Neural progenitor cell (in vitro differentiated cells): ENCODE data around the gene MAN1A1. TPM values are rescaled to one million over a fixed set of nuclear protein-coding genes. Genes with fewer than 3 reads are reported as not detected.

Experiments used
- DNase-seq: peaks from one replicate; pipeline ENCODE4 v3.0.0-alpha.2; 2016; ENCODE audit warnings: low spot score
- H2AFZ ChIP-seq: fragments of 200-600 bp; sonication (generic); replicated peaks from 2 replicates; pipeline ENCODE4 v1.6.1; 2016; ENCODE audit warnings: antibody characterized with exemption
- H3F3A ChIP-seq: fragments of 200-600 bp; sonication (generic); 2 replicates; pipeline ENCODE4 v1.6.1; 2016; ENCODE audit warnings: antibody characterized with exemption, low read depth
- H3K27ac ChIP-seq: fragments of 200-600 bp; sonication (generic); 2 replicates; pipeline ENCODE4 v1.5.1; 2016; ENCODE audit warnings: mild to moderate bottlenecking
- H3K27me3 ChIP-seq: fragments of 200-600 bp; sonication (generic); 2 replicates; pipeline ENCODE4 v1.6.1; 2016; ENCODE audit warnings: mild to moderate bottlenecking, moderate library complexity
- H3K36me3 ChIP-seq: fragments of 200-600 bp; sonication (generic); 2 replicates; pipeline ENCODE4 v1.5.1; 2016
- H3K4me1 ChIP-seq: fragments of 200-600 bp; sonication (generic); 2 replicates; pipeline ENCODE4 v1.6.1; 2016; ENCODE audit warnings: mixed run types
- H3K4me2 ChIP-seq: fragments of 200-600 bp; sonication (generic); 2 replicates; pipeline ENCODE4 v1.6.1; 2016
- H3K4me3 ChIP-seq: fragments of 200-600 bp; sonication (generic); 2 replicates; pipeline ENCODE4 v1.5.1; 2016
- H3K79me2 ChIP-seq: fragments of 200-600 bp; sonication (generic); 2 replicates; pipeline ENCODE4 v1.6.1; 2016; ENCODE audit warnings: low read depth
- H3K9ac ChIP-seq: fragments of 200-600 bp; sonication (generic); 2 replicates; pipeline ENCODE4 v1.6.1; 2016
- H3K9me3 ChIP-seq: fragments of 200-600 bp; sonication (generic); 2 replicates; pipeline ENCODE4 v1.5.1; 2016; ENCODE audit warnings: low read depth
- H4K20me1 ChIP-seq: fragments of 200-600 bp; sonication (generic); 2 replicates; pipeline ENCODE4 v1.6.1; 2016; ENCODE audit warnings: low read depth
- H3K27ac Mint-ChIP-seq: 3 replicates; pipeline ENCODE4 v1.8.0; 2021; ENCODE audit warnings: mixed read lengths
- H3K27me3 Mint-ChIP-seq: 2 replicates; pipeline ENCODE4 v1.8.0; 2022; ENCODE audit warnings: low read depth, mild to moderate bottlenecking, inconsistent platforms, moderate library complexity, mixed read lengths; ENCODE audit not compliant: insufficient read depth
- H3K36me3 Mint-ChIP-seq: 3 replicates; pipeline ENCODE4 v1.8.0; 2021; ENCODE audit warnings: mixed read lengths
- H3K4me1 Mint-ChIP-seq: 3 replicates; pipeline ENCODE4 v1.8.0; 2021; ENCODE audit warnings: mixed read lengths
- H3K4me3 Mint-ChIP-seq: 3 replicates; pipeline ENCODE4 v1.8.0; 2021; ENCODE audit warnings: mild to moderate bottlenecking, moderate library complexity, mixed read lengths
- H3K9me3 Mint-ChIP-seq: 3 replicates; pipeline ENCODE4 v1.8.0; 2020; ENCODE audit warnings: mixed read lengths
- EZH2 ChIP-seq: fragments of 200-600 bp; sonication (generic); IDR thresholded peaks from 2 replicates; pipeline ENCODE4 v1.6.1; 2017; ENCODE audit warnings: antibody characterized with exemption, mild to moderate bottlenecking, moderate library complexity
- EZH2phosphoT487 ChIP-seq: fragments of 200-600 bp; sonication (generic); IDR thresholded peaks from 2 replicates; pipeline ENCODE4 v1.6.1; 2017; ENCODE audit warnings: antibody characterized with exemption
- total RNA-seq: library from RNA; depleted of rRNA; stranded (reverse); fragments of >200 nt; gene quantifications from 2 replicates; pipeline ENCODE4 v1.2.3, GENCODE V29; 2015; ENCODE audit warnings: low replicate concordance
- TF ChIP-seq, protein P1 (sequence below): fragments of 200-600 bp; sonication (generic); IDR thresholded peaks from 2 replicates; pipeline ENCODE4 v1.5.1; 2017; ENCODE audit warnings: antibody characterized with exemption, mild to moderate bottlenecking

MAN1A1 gene
- total RNA-seq, 1 donor from 2014 or later, result 5.2 TPM

DNA sequence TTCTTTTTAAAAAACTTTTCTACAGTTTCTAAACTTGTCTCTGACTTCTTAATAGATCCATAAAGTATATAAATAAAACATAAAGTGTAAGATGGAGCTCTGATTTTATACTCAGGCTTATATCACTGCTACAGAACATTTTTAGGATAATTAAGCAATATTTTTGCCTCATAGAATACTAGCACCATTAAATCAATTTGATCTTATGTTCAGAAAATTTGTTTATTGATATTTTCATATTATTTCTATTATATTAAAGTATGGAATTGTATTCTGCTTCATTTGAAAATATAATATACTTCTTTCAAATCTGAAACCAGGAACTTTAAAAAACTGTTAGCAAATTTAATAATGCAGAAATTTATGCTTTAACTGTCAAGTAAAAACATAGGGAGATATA lies 106.5 kb downstream of the MAN1A1 start:
- peaks cover 6% of the 10 kb centered on the region for H3K4me1 ChIP-seq
- H3K27me3 ChIP-seq, result no peaks in the 10 kb centered on the region
- H3K36me3 Mint-ChIP-seq, result no peaks in the 10 kb centered on the region
- no peaks in the 10 kb centered on the region for H3K36me3 ChIP-seq
- no peaks in the 10 kb centered on the region for H3K9me3 Mint-ChIP-seq
- no peaks in the 10 kb centered on the region for H3K27me3 Mint-ChIP-seq
- no peak overlapping the region for H3K27ac ChIP-seq
- H3F3A ChIP-seq, result peaks cover 11% of the 10 kb centered on the region
- H3K4me3 ChIP-seq, result no peak overlapping the region
- H3K27ac Mint-ChIP-seq, result no peak overlapping the region
- no peak for DNase-seq
- no peak overlapping the region for H3K4me3 Mint-ChIP-seq
- H2AFZ ChIP-seq, result no peak overlapping the region
- H3K9ac ChIP-seq, result no peak overlapping the region
- TF ChIP-seq EZH2 (no peak), EZH2phosphoT487 (no peak)
- TF ChIP-seq, protein P1, sequence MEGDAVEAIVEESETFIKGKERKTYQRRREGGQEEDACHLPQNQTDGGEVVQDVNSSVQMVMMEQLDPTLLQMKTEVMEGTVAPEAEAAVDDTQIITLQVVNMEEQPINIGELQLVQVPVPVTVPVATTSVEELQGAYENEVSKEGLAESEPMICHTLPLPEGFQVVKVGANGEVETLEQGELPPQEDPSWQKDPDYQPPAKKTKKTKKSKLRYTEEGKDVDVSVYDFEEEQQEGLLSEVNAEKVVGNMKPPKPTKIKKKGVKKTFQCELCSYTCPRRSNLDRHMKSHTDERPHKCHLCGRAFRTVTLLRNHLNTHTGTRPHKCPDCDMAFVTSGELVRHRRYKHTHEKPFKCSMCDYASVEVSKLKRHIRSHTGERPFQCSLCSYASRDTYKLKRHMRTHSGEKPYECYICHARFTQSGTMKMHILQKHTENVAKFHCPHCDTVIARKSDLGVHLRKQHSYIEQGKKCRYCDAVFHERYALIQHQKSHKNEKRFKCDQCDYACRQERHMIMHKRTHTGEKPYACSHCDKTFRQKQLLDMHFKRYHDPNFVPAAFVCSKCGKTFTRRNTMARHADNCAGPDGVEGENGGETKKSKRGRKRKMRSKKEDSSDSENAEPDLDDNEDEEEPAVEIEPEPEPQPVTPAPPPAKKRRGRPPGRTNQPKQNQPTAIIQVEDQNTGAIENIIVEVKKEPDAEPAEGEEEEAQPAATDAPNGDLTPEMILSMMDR, result no peak
- H3K4me2 ChIP-seq, result no peak overlapping the region
- peaks cover 10% of the 10 kb centered on the region for H3K4me1 Mint-ChIP-seq
- H4K20me1 ChIP-seq, result no peaks in the 10 kb centered on the region
- no peaks in the 10 kb centered on the region for H3K79me2 ChIP-seq
- H3K9me3 ChIP-seq, result no peaks in the 10 kb centered on the region

DNA sequence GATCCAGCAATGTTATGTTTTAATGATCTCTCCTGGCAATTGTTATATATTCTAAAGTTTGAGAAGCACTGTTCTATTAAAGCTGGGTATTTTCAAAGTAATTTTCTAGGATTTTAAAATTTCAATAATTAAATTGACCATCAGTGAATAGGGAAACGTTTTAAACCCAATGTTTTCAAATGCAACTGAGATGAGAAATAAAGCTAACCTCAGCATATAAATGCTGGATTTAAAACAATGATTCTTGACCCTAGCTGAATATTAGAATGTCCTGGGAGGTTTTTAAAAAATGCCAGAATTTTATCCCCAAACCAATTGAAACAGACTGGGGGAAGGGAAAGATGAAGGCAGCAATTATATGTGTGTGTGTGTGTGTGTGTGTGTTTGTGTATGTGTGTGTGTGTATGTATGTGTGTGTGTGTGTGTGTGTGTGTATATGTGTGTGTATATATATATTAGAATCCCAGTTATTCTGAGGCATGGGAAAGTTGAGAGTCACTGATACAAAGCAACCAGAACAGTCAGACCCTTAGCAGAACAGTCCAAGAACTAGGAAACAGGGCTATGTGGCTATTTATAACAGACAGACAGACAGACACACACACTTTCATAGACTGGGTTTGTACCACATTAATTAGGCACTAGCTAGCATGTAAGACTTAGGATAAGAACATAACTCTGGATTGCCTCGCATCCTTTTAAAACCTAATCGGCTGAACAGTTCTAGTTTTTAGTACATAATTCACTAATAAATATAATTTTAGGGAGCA lies 107.8 kb downstream of the MAN1A1 start:
- H2AFZ ChIP-seq, result no peak overlapping the region
- peaks cover 6% of the 10 kb centered on the region for H3K4me1 ChIP-seq
- no peak for DNase-seq
- H3K4me1 Mint-ChIP-seq, result peaks cover 10% of the 10 kb centered on the region
- peaks cover 3% of the 10 kb centered on the region for H3K9me3 Mint-ChIP-seq
- H3K27me3 ChIP-seq, result no peaks in the 10 kb centered on the region
- no peak overlapping the region for H3K27ac Mint-ChIP-seq
- no peaks in the 10 kb centered on the region for H3K36me3 ChIP-seq
- no peaks in the 10 kb centered on the region for H3K27me3 Mint-ChIP-seq
- H3K27ac ChIP-seq, result no peak overlapping the region
- TF ChIP-seq, protein P1, result no peak
- TF ChIP-seq EZH2phosphoT487, result no peak
- TF ChIP-seq EZH2, result no peak
- H3K9ac ChIP-seq, result no peak overlapping the region
- no peak overlapping the region for H3K4me3 Mint-ChIP-seq
- H3F3A ChIP-seq, result peaks cover 11% of the 10 kb centered on the region
- H3K4me2 ChIP-seq, result no peak overlapping the region
- no peaks in the 10 kb centered on the region for H4K20me1 ChIP-seq
- H3K79me2 ChIP-seq, result no peaks in the 10 kb centered on the region
- no peaks in the 10 kb centered on the region for H3K9me3 ChIP-seq
- H3K4me3 ChIP-seq, result no peak overlapping the region
- H3K36me3 Mint-ChIP-seq, result no peaks in the 10 kb centered on the region

DNA sequence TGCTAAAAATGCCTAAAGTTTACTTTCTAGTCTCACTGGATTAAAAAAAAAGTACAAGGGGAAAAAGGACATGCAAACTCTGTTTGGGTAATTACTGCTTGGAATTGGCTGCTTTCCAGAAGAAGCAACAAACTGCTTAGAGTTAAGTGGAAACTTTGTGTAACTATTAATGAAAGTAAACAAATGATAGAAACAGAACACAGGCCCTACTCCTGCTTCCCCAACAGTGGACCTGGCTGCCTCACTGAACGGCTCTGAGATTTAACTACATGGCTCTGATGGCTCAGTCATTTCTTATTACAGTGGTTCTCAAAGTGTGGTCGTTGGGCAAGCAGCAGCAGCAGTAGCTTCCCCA lies 108.5 kb downstream of the MAN1A1 start:
- Histone ChIP-seq H3K27me3 (no peaks in the 10 kb centered on the region), H3K4me3 (no peak overlapping the region), H3K79me2 (no peaks in the 10 kb centered on the region), H3K4me1 (peaks cover 6% of the 10 kb centered on the region), H4K20me1 (no peaks in the 10 kb centered on the region), H3K9me3 (no peaks in the 10 kb centered on the region), H3K36me3 (no peaks in the 10 kb centered on the region), H3K27ac (no peak overlapping the region), H3F3A (peaks cover 11% of the 10 kb centered on the region), H3K4me2 (no peak overlapping the region), H3K9ac (no peak overlapping the region), H2AFZ (no peak overlapping the region)
- no peak for DNase-seq
- Mint-ChIP-seq H3K4me1 (peaks cover 10% of the 10 kb centered on the region), H3K4me3 (no peak overlapping the region), H3K36me3 (peaks cover 1% of the 10 kb centered on the region), H3K27ac (no peak overlapping the region), H3K27me3 (no peaks in the 10 kb centered on the region), H3K9me3 (peaks cover 7% of the 10 kb centered on the region)
- TF ChIP-seq EZH2 (no peak), EZH2phosphoT487 (no peak)
- TF ChIP-seq, protein P1, result no peak
